GM18507 (cell line): ENCODE data around the gene EIF3M.

Source experiments
- DNase-seq: peaks from one replicate; pipeline ENCODE4 v3.0.0; 2011; ENCODE audit warnings: low read depth; ENCODE audit not compliant: insufficient read length; ENCODE audit errors: extremely low spot score
- FAIRE-seq: peaks from 2 replicates; lab custom pipeline; 2011; peaks lifted over from hg19 to GRCh38; lab: Jason Lieb, UNC

The EIF3M gene

DNA sequence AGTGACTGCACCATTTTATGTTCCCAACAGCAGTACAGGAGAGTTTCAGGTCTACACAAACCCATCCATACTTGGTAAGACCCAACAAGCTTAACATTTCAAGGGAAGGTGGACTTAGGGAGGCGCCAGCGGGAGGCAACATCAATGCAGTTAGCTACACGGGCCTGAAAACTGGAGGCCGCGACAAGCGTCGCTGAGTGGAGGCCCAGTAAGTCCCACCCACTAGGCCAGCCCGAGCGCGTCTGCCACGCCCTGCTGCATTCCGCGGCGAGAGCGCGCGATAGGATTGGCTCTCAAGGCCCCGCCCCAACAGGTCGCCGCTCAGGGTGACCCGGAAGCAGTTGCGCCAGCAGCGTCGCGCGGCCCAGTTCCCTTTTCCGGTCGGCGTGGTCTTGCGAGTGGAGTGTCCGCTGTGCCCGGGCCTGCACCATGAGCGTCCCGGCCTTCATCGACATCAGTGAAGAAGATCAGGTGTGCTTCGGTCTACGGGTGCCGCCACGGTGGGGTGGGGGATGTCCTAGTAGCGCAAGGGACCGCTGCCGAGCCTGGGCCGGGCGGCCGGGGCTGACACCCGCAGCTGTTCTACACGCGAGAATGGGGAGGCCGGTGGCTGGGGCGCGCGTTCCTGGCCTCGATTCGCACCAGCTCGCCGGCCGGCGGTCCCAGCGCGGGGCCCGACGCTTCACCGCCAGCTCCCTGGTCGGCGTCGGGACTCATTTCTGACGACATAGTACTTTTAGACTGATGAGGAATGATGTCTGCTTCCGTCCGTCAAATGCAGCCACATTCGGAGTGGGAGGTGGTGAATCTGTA, at the start of gene EIF3M:
EIF3M (plus strand) TSS at position 373 of the 813 bp plus-strand sequence; CDS start at position 430, 57 bp downstream.
- FAIRE-seq (peak; percentile 98), DNase-seq (peak; percentile 83)

DNA sequence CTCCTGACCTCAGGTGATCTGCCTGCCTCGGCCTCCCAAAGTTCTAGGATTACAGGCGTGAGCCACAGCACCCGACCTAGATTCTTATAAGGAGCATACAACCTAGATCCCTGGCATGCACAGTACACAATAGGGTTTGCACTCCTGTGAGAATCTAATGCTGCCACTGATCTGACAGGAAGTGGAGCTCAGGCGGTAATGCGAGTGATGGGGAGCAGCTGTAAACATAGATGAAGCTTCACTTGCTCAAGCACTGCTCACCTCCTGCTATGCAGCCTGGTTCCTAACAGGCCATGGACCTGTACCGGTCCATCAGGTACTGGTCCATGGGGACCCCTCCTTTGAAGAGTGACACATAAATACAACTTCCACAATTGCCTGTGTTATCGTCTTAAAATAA, 44.8 kb upstream of the EIF3M start:
- no peak for FAIRE-seq
- no peak for DNase-seq

DNA sequence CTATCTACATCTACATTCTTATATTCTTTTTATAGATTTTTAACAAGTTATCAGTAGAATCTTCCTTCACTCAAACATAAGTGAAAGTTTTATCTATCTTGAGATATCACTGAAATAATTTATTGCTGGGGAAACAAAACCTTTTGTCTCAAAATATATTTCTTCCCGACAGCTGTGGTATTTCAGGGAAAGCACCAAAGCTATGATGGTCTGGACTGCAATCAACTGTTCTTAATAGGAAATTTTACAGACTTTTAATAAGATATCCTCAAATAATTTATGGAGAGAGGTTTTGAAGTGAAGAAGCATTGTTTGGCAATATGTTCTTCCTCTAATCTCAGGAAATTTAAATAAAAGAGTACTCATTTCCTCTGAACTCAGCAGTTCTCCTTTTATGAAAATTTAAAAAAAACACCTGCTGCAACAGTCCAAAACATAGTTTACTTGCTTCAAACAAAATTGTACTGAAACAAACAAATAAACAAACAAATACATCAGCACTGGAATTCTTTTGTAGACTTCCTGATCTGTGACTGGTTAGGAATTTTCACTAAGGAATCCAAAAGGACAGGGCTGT, 33.9 kb upstream of the EIF3M start:
- FAIRE-seq = no peak
- no peak for DNase-seq

DNA sequence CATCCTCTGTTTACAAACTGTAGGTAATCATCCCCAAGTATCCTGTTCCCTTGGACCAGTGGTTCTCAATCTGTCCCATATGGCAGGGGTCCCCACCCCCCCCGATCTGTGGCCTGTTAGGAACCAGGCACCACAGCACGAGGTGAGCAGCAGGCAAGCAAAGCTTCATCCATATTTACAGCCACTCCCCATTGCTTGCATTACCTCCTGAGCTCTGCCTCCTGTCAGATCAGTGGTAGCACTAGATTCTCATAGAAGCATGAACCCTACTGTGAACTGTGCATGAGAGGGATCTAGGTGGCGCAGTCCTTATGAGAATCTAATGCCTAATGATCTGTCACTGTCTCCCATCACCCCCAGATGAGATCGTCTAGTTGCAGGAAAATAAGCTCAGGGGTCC, 33.4 kb upstream of the EIF3M start:
- FAIRE-seq (no peak), DNase-seq (no peak)

DNA sequence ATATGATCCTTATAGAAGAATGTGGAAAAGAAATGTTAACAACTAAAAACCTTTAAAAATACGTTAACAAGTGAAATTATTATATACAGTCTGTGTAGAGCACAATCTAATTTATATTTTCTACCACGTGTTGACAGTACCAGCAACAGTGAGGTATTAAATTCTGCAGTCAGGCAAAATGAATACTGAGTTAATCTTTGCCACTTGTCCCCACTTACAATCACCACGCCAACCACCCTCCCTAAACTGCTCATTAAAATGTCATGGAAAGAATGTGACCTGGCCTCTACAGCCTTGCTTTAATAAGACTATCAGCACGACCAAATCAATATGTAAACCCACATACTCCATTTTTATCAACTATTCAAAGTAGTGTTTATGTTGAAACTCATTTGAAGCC, 28.5 kb upstream of the EIF3M start:
- FAIRE-seq (no peak), DNase-seq (no peak)

DNA sequence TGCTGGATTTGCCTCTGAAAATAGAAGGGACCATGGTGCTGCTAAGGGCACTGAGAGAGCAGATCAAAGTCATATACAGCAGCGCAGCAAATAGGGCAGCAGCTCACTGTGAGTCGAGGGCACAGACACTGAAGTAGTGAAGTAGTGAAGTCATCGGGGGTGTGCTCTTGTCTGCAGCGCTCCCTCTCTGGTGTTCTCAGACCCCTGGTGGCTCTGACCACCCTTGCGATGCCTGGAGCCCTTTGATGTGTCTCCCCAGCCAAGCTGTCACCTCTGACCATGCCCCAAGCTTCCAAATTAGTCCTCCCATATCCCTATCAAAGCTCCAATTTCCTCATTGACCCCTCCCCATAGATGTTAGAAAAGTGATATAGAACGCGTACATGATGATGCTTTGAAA, 27.7 kb upstream of the EIF3M start:
- DNase-seq (no peak), FAIRE-seq (no peak)

DNA sequence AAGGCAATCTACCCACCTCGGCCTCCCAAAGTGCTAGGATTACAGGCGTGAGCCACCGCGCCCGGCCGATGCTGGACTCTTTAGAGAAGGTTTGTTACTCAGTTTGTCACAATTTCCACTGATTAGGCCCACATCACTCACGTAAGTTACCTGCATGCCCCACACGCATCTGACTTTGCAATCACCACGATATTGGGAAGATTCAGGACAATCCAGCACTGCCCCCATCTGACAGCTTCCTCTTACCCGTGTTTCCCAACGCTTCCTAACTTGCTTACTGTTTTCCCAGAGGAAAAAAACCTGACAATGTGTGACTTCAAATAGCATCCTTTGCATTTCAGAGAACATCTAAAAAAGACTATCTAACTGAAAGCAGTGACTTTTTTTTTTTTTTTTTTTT, 21.8 kb upstream of the EIF3M start:
- FAIRE-seq = no peak
- no peak for DNase-seq

DNA sequence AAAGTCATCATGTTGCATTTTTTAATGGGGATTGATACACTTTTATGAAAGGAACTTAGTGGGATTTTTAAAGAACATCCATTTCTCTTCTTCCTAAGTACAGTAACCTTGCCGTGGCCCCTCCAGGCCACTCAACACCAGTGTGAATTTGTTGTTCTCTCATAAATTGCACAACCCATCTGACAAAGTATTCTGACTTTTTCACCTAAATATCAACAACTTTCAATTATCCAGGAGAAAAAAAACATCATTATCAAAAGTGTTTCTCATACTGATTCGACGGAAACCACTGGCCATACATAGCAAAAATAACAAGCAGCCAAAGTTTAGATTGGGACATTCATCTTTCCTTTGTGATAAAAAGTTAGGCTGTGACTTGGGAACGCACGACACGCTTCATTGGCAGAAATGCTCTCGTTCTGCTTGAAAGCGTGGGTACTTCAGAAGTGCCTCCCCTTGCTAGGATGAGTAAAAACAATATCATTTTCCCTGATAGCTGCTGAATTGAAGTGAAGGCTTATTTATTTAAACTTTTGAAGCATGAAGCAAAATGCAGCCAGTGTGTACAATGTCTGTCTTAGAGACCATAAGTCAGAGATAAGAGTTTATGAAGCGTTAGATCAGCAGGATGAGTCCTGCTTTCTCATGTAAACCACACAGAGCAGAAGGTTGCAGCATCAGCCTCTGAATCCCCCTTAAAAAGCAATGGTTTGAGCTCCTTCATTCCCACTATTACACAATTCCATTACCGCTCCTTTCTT, 20.6 kb upstream of the EIF3M start:
- no peak for DNase-seq
- no peak for FAIRE-seq

DNA sequence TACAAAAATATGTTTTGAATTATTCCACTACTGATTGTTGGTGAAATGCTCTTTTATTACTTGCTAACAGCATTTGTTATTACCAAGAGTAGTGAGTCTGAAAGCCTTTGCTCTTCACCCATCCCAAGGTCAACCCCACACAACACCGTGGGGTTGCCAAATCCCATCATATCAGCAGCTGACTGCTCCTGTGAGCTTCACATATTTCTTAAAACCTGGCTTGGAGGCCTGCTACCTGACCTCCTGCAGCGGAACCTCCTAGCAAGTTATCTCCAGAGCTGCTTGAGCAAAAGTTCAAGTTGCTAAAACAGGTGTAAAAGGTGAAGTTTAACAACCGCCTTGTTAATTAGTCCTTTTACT, 20.1 kb upstream of the EIF3M start:
- FAIRE-seq (no peak), DNase-seq (no peak)

DNA sequence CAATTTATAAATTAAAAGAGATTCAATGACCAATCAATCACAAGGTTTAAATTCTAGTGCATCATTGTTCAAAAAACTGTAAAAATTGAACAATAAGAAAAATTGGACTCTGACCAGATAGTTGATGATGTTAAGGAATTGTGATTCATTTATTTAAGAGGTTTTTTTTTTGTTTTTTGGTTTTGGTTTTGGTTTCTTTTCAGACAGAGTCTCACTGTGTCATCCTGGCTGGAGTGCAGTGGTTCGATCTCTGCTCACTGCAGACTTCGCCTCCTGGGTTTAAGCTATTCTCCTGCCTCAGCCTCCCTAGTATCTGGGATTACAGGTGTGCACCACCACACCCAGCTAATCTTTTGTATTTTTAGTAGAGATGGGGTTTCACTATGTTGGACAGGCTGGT, 17.1 kb upstream of the EIF3M start:
- DNase-seq (no peak), FAIRE-seq (no peak)

DNA sequence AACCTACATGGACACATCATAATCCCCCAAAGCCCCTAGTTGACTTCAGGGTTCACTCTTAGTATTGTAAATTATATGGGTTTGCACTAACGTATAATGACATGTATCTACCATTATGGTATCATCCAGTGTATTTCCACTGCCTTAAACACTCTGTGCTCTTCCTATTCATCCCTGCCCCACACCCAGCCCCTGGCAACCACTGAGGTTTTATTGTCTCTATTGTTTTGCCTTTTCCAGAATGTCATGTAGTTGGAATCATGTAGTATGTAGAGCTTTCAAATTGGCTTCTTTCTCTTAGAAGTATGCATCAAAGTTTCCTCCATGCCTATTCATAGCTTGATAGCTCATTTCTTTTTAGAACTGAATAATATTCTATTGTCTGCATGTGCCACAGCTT, 16.5 kb upstream of the EIF3M start:
- FAIRE-seq = no peak
- no peak for DNase-seq

DNA sequence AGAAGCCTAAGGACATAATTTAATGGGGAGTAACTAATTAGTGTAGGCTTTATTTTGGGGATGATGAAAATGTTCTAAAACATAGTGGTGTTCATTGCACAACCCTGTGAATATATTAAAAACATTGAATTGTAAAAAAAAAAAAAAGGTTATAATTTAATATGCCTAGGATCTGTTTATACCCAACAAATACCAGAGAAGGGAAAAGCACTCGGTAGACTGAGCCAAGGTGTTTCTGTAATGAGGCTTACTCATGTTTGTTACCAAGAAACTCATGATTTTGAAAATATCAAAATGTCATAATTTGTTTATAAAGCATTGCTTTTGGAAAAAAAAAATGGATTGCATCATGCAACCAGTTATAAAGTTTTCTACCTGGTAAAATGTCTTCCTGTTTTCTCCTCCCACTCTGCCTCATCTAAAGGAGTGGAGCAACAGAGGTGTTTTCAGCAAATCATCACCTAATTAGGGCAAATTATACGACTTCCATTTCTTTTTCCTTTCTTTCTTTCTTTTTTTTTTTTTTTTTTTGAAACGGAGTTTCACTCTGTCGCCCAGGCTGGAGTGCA, 14.2 kb upstream of the EIF3M start:
- no peak for FAIRE-seq
- DNase-seq = no peak

DNA sequence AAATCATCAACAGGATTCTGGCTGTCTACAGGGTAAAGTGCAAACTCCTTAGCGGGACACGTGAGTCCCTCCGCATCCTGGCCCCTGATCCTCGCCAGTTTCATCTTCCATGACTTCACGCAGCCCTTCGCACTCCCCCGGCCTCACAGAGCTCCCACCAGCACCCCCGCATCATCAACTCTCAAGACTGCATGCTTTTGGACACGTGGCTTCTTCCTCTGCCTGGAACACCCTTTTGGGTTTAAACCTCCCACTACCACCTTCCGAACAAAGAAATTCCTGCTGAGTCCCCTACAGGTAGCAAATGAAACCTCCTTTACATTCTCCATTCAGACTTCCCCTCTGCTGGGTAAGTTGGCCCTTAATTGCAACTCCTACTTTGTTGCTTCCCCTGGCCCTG, 12.6 kb upstream of the EIF3M start:
- no peak for DNase-seq
- FAIRE-seq = no peak

DNA sequence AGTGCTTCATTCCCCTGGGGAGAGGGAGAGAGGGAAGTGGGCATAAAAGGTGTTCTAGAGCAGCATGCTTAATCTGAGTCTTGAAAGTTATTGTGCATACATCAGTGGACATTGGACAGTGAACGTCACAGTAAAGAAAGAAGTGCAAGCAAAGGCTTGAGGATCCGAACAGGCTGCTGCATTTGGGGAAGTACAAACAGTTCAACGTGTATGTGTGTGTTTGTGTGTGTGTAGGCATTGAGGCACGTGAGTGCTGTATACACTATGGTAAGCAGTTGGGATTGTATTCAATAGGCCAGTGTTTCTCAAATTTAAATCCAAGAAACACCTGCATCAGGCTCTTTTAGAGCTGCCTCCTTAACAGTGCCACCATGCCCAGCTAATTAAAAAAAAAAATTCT, 10.4 kb upstream of the EIF3M start:
- FAIRE-seq = no peak

DNA sequence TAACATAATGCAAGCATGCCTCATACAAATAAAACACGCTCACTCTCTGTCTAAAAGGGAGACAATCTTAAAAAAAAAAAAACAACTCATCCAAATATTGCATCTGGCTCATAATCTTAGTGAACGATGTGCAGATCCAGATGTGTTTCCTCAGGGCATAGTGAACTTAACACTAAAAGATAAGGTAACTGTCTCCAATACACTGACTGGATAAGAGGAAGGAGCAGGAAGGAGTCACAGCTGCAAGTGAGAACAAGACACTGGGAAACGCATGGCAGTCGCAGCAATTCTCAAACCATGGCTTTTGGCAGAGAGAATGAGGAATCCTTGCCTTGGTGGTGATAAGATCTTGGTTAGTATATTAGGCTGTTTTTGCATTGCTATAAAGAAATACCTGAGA, 9.2 kb upstream of the EIF3M start:
- FAIRE-seq (no peak), DNase-seq (no peak)

More for the DNA sequence above, 10.4 kb upstream of the EIF3M start:
- no peak for DNase-seq

DNA sequence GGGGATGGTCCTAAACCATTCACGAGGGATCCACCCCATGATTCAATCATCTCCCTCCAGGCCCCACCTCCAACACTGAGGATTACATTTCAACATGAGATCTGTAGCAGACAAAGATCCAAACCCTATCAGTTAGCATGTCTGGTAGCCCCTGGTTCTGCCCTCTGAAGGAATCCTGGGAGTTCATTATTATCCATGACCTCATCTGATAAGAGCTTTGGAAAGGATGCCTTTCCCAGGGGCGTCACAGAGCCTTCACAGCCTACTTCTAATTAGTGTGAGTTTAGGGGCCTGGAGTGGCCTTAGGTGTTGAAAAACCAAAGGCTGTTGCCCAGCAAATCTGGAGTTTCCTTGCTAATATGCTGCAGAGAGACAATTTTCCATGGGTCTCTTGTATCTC, 8.6 kb upstream of the EIF3M start:
- DNase-seq (no peak), FAIRE-seq (no peak)

DNA sequence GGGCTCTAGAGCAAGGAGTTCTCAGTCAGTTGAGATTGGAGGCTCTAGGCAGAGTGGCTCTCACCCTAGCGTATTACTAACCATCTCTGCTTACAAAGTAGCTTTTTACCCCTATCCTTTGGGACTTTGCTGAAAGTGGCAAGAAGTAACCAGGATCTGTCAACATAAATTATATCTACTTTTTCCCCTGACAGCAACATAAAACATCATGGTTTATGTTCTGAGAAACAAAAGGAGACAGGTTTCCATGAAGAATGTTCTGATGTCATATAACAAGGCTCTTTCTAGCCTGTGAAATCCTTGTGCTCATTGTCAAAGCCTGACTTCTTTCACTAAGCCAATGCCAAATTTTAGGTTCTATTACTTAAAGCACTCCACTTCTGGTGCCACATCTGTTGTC, 7.2 kb upstream of the EIF3M start:
- DNase-seq = no peak
- FAIRE-seq = no peak

DNA sequence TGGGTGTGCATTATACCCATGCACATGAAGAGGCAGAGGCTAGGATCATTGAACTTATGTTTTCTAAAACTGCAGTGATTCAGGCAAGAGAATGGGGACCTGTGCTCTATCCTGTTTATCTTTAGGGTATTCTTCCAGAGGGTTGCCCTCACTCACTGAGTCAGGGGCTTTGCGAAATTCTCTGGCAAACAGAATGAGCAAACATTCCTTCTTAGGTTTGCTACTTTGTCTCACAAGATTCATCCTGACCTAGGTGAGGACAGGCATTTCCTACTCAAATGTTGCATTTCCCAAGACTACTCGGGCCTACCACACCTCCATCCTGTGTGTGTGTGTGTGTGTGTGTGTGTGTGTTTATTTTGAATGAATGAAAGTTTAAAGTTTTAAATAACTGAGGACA, 2.7 kb upstream of the EIF3M start:
- DNase-seq (no peak), FAIRE-seq (no peak)

DNA sequence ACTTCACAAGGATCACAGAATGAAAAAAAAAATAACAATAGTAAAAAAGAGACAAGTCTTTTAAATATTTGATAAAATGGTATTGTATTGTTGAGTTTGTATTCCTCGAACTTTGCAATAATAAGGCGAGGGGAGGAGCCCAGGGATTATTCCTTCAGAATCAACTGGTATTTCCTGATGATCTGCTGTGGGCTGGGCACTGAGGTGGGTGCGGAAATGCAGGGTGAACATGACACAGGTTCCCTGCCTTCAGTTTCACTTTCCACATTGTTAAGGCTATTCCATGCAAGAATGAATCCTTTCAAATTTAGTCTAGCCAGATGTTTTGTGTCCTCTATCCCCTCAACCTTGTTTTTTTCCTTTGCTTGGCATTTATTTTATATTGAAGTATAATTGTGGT, 2.1 kb upstream of the EIF3M start:
- no peak for FAIRE-seq

DNA sequence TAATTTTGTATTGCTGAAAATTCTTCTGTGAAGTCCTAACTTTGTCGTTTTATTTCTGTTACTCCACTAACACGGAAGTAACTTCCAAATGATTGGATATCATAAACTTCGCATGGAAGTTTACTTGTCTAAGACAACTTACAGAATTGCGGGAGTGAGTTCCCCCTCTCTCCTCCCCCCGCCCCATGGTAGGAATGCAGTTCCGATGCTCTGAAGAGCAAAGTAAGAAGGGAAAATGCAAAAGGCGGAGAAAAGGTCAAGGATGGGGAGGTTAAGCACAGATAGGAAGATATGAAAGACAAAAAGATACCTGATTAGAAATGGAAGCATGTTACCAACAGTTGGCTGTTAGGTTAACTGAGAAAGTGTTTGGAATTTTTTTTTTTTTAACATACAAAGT, 1.3 kb downstream of the EIF3M start:
- DNase-seq (no peak), FAIRE-seq (no peak)

More for the DNA sequence above, 2.1 kb upstream of the EIF3M start:
- DNase-seq = no peak
